Caco-2 (cell line): ENCODE results near the gene ANKRD18A. TPM values are rescaled to one million over a fixed set of nuclear protein-coding genes. Genes with fewer than 3 reads are reported as not detected.

ENCODE experiments used
- BruUV-seq: library from RNA; stranded (reverse); fragments of 400-500 nt; replicated peaks from 2 replicates; lab custom pipeline; 2021; lab: Mats Ljungman, UMichigan
- CTCF ChIA-PET: fragments of 300-600 bp; sonication (Branson Sonifier 250); formaldehyde crosslinking; loops from one replicate; lab custom pipeline; 2022; ENCODE audit warnings: antibody characterized with exemption; lab: Charles Lee
- POLR2A ChIA-PET: fragments of 300-600 bp; sonication (Branson Sonifier 250); formaldehyde crosslinking; loops from one replicate; lab custom pipeline; 2022; ENCODE audit warnings: antibody characterized with exemption; lab: Charles Lee
- DNase-seq, 2 experiments: peaks; one replicate each; pipeline versions ENCODE4 v3.0.0 to v3.0.0-alpha.2; 2020 to 2022
- H3K27me3 ChIP-seq: replicated peaks from 2 replicates; pipeline ENCODE4 v1.6.0; 2011; ENCODE audit warnings: low read length; ENCODE audit not compliant: control insufficient read depth, insufficient read depth
- H3K36me3 ChIP-seq: 2 replicates; pipeline ENCODE4 v1.5.1; 2011; ENCODE audit warnings: low read length; ENCODE audit not compliant: control insufficient read depth, insufficient read depth
- H3K4me1 ChIP-seq: fragments of 250-450 bp; sonication (Bioruptor Pico); 2 replicates; pipeline ENCODE4 v1.5.1; 2020; ENCODE audit warnings: mild to moderate bottlenecking
- H3K4me3 ChIP-seq: 2 replicates; pipeline ENCODE4 v1.5.1; 2011; ENCODE audit warnings: low read depth, mild to moderate bottlenecking, control low read depth, low read length
- H3K9me3 ChIP-seq: fragments of 250-450 bp; sonication (Bioruptor Pico); 2 replicates; pipeline ENCODE4 v1.5.1; 2020; ENCODE audit warnings: mild to moderate bottlenecking, moderate library complexity
- H3K27ac Mint-ChIP-seq: one replicate; pipeline ENCODE4 v1.8.0; 2022; ENCODE audit warnings: mixed read lengths; ENCODE audit not compliant: unreplicated experiment
- H3K27me3 Mint-ChIP-seq: one replicate; pipeline ENCODE4 v1.8.0; 2022; ENCODE audit warnings: mixed read lengths; ENCODE audit not compliant: insufficient read depth, unreplicated experiment
- H3K36me3 Mint-ChIP-seq: one replicate; pipeline ENCODE4 v1.8.0; 2022; ENCODE audit warnings: mild to moderate bottlenecking, mixed read lengths; ENCODE audit not compliant: insufficient read depth, unreplicated experiment
- H3K4me1 Mint-ChIP-seq: one replicate; pipeline ENCODE4 v1.8.0; 2022; ENCODE audit warnings: low read depth, mixed read lengths; ENCODE audit not compliant: unreplicated experiment
- H3K4me3 Mint-ChIP-seq: one replicate; pipeline ENCODE4 v1.8.0; 2022; ENCODE audit warnings: mild to moderate bottlenecking, moderate library complexity, mixed read lengths; ENCODE audit not compliant: unreplicated experiment
- H3K9me3 Mint-ChIP-seq: one replicate; pipeline ENCODE4 v1.8.0; 2022; ENCODE audit warnings: mixed read lengths; ENCODE audit not compliant: unreplicated experiment
- CTCF ChIP-seq, 2 experiments: fragments of 200-600 bp in 1 of 2; IDR thresholded peaks; 1 replicate in 1 of 2; 2 replicates in 1 of 2; pipeline versions ENCODE4 v1.5.1 to v1.8.0; 2011 to 2022; ENCODE audit warnings: antibody characterized with exemption in 1 of 2, control low read depth in 1 of 2, inconsistent platforms in 1 of 2, low read depth in 1 of 2, low read length in 1 of 2, mild to moderate bottlenecking in 1 of 2, moderate library complexity in 1 of 2; ENCODE audit not compliant: insufficient read depth in 1 of 2, severe bottlenecking in 1 of 2, unreplicated experiment in 1 of 2
- intact Hi-C: fragments of 100-400 bp; cut with micrococcal nuclease; formaldehyde crosslinking; loops from one replicate; pipeline ENCODE4 v1.10.0; 2022; ENCODE audit not compliant: unreplicated experiment
- total RNA-seq: library from RNA; stranded (reverse); gene quantifications from 2 replicates; pipeline ENCODE4 v1.2.3, GENCODE V29; 2022

ANKRD18A gene
- total RNA-seq, 1 experiment from 2014 or later, result 2.6 TPM

GRCh38 chr9:38529317-38529716 is 91.1 kb downstream of the ANKRD18A start:
- no peak overlapping the region for H3K4me3 ChIP-seq
- Mint-ChIP-seq H3K27me3 (peaks cover 4% of the 10 kb centered on the region), H3K27ac (no peak overlapping the region), H3K36me3 (no peaks in the 10 kb centered on the region), H3K9me3 (no peaks in the 10 kb centered on the region), H3K4me3 (no peak overlapping the region), H3K4me1 (no peaks in the 10 kb centered on the region)
- H3K27me3 ChIP-seq, result no peaks in the 10 kb centered on the region
- no peak for TF ChIP-seq CTCF (IDR thresholded peaks at IDR 0.05; ENCODE audit: insufficient read depth in 1 of 2, low read depth in 1 of 2, low read length in 1 of 2, severe bottlenecking in 1 of 2, unreplicated experiment in 1 of 2)
- no peak for DNase-seq
- BruUV-seq, result no TSS peak
- no peaks in the 10 kb centered on the region for H3K36me3 ChIP-seq
- no peaks in the 10 kb centered on the region for H3K4me1 ChIP-seq
- peaks cover 4% of the 10 kb centered on the region; the same call in 1 of the 2 replicates for H3K9me3 ChIP-seq
- ChIA-PET CTCF (no interaction called here), POLR2A (no interaction called here)
- intact Hi-C loops, result loop anchor here (10.0 kb wide), 1 partner anchor 55 kb away; no protein-coding TSS in a partner anchor

GRCh38 chr9:38527503-38527902 is 92.9 kb downstream of the ANKRD18A start:
- intact Hi-C loops, result loop anchor here (10.0 kb wide), 1 partner anchor 57 kb away; no protein-coding TSS in a partner anchor
- H3K36me3 Mint-ChIP-seq, result no peaks in the 10 kb centered on the region
- no peak for TF ChIP-seq CTCF (IDR thresholded peaks at IDR 0.05; ENCODE audit: insufficient read depth in 1 of 2, low read depth in 1 of 2, low read length in 1 of 2, severe bottlenecking in 1 of 2, unreplicated experiment in 1 of 2)
- Histone ChIP-seq H3K36me3 (no peaks in the 10 kb centered on the region), H3K27me3 (no peaks in the 10 kb centered on the region), H3K4me1 (no peaks in the 10 kb centered on the region), H3K4me3 (no peak overlapping the region), H3K9me3 (peaks cover 4% of the 10 kb centered on the region; the same call in 1 of the 2 replicates)
- CTCF ChIA-PET, result no interaction called here
- no peaks in the 10 kb centered on the region for H3K9me3 Mint-ChIP-seq
- no TSS peak for BruUV-seq
- no peak for DNase-seq
- POLR2A ChIA-PET, result no interaction called here
- no peak overlapping the region for H3K4me3 Mint-ChIP-seq
- no peaks in the 10 kb centered on the region for H3K4me1 Mint-ChIP-seq
- H3K27me3 Mint-ChIP-seq, result peaks cover 4% of the 10 kb centered on the region
- H3K27ac Mint-ChIP-seq, result no peak overlapping the region

- Histone ChIP-seq H3K9me3 (peaks cover 4% of the 10 kb centered on the region; the same call in 1 of the 2 replicates), H3K36me3 (no peaks in the 10 kb centered on the region), H3K4me3 (no peak overlapping the region), H3K27me3 (no peaks in the 10 kb centered on the region), H3K4me1 (no peaks in the 10 kb centered on the region)
- no TSS peak for BruUV-seq
- intact Hi-C loops, result loop anchor here (10.0 kb wide), 1 partner anchor 58 kb away; no protein-coding TSS in a partner anchor
- no peaks in the 10 kb centered on the region for H3K36me3 Mint-ChIP-seq
- no peak overlapping the region for H3K27ac Mint-ChIP-seq
- H3K9me3 Mint-ChIP-seq, result no peaks in the 10 kb centered on the region
- H3K4me1 Mint-ChIP-seq, result no peaks in the 10 kb centered on the region
- CTCF ChIA-PET, result no interaction called here
- H3K4me3 Mint-ChIP-seq, result no peak overlapping the region
- no peak for DNase-seq
- POLR2A ChIA-PET, result no interaction called here
- TF ChIP-seq CTCF (IDR thresholded peaks at IDR 0.05; ENCODE audit: insufficient read depth in 1 of 2, low read depth in 1 of 2, low read length in 1 of 2, severe bottlenecking in 1 of 2, unreplicated experiment in 1 of 2), result no peak
- H3K27me3 Mint-ChIP-seq, result peaks cover 2% of the 10 kb centered on the region
These were observed 93.8 kb downstream of the ANKRD18A start for GRCh38 chr9:38526591-38526990.
